LNCaP clone FGC (cell line): ENCODE measurements around the gene TNNC1.

Experiments used
- DNase-seq: peaks from one replicate; pipeline ENCODE4 v3.0.0-alpha.2; 2011; ENCODE audit warnings: low read depth
- H3K4me3 ChIP-seq: 2 replicates; pipeline ENCODE4 v1.5.1; 2011; ENCODE audit warnings: mild to moderate bottlenecking, low read depth, low read length, control low read depth
- TF ChIP-seq, protein P1 (sequence below): IDR thresholded peaks from 2 replicates; pipeline ENCODE4 v1.5.1; 2012; ENCODE audit warnings: mild to moderate bottlenecking; ENCODE audit not compliant: control insufficient read depth, insufficient read depth; ENCODE audit errors: extremely low read depth

TNNC1 gene

DNA sequence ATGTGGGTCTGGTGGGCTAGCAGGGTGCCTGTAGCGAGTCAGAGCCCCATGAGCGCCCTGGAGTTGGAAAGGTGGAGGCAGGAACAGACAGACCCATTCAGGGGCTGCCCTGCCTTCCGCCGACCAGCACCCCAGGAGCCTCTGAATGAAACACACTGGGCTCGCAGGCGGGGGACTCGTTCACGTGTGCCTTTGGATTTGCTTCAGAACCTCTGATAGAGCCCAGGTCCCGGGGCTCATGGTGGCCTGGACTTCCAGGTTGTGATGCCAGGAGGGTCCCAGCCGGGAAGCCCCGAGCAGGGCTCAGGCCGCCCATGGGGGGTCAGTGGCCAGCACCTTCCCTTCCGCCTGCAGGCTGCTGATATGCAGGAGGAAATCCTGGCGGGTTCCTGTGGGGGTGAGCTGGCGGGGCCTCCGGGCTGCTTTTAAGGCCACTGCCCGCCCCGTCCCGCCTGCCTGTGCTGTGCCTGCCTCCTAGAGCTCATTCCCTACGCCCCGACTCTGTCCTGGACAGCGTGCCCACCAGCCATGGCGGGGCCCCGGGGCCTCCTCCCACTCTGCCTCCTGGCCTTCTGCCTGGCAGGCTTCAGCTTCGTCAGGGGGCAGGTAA, 41.1 kb upstream of the TNNC1 start, which contains the start of gene STAB1:
Gene STAB1, plus strand, starts transcription at position 453 of the 610 bp plus-strand sequence. Its CDS starts 76 bp downstream, at position 529.
- no peak for DNase-seq
- no peak within 1 kb of the TSS for H3K4me3 ChIP-seq
- TF ChIP-seq, protein P1, sequence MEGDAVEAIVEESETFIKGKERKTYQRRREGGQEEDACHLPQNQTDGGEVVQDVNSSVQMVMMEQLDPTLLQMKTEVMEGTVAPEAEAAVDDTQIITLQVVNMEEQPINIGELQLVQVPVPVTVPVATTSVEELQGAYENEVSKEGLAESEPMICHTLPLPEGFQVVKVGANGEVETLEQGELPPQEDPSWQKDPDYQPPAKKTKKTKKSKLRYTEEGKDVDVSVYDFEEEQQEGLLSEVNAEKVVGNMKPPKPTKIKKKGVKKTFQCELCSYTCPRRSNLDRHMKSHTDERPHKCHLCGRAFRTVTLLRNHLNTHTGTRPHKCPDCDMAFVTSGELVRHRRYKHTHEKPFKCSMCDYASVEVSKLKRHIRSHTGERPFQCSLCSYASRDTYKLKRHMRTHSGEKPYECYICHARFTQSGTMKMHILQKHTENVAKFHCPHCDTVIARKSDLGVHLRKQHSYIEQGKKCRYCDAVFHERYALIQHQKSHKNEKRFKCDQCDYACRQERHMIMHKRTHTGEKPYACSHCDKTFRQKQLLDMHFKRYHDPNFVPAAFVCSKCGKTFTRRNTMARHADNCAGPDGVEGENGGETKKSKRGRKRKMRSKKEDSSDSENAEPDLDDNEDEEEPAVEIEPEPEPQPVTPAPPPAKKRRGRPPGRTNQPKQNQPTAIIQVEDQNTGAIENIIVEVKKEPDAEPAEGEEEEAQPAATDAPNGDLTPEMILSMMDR = no peak

DNA sequence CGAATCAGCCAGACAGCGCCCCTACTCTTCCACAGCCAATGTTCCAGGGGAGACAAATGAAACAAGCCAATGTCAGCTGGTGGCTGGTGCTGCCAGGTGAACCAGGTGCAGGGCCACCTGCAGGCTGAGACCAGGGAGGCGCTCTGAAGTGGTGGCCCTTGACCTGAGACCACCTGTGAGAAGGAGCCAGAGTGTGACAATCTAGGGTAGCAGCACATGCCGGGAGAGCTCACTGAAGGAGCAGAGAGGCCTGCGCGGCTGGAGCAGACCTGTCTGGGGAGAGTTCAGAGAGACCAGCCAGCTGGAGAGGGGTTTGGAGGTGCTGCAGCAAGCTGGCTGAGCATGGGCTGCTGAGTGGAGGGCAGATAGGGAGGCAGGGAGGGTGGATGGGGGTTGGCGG, 40.6 kb upstream of the TNNC1 start:
- no peak overlapping the region for H3K4me3 ChIP-seq
- DNase-seq = no peak
- TF ChIP-seq, protein P1 = no peak

DNA sequence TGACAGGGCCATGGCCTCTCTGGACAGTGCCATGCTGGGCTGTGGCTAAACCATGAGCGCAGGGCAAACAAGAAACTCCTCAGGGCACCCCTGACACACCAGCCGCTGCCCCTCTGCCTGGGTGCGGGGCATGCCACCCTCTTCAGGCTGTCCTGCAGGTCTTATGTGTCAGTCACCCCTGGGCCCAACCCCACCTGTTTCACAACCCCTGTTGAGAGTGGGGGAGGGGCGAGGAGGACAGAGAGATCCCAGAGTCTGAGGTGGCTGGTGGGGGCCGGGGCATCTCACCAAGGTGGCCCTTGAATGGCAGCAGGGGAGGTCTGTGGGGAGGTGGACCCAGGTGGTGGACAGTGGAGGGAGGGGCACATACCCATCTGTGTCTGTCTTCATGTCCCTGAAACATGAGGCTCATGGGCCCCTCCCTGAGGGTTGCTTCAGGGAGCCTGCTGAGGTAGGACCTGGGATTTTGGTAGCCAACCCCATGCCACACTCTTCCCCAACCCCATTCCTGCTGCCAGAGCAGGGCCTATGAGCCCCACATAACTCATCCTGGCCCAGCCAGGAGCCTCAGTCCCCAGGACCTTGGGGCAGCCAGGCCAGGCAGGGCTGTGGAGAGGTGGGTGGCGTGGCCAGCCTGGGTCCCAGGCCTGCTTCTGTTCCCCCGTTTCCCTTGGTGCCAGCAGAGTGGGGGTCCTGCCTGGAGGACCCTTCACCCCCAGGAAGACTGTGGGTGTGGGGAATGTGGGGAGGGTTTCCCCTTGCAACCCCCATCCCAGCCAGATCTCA, 39.6 kb upstream of the TNNC1 start:
- TF ChIP-seq, protein P1 = no peak
- no peak overlapping the region for H3K4me3 ChIP-seq
- DNase-seq = no peak

DNA sequence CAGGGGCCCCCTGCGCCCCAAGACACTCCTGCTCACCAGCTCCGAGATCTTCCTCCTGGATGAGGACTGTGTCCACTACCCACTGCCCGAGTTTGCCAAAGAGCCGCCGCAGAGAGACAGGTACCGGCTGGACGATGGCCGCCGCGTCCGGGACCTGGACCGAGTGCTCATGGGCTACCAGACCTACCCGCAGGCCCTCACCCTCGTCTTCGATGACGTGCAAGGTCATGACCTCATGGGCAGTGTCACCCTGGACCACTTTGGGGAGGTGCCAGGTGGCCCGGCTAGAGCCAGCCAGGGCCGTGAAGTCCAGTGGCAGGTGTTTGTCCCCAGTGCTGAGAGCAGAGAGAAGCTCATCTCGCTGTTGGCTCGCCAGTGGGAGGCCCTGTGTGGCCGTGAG, 38.2 kb upstream of the TNNC1 start:
- no peak for DNase-seq
- TF ChIP-seq, protein P1 = no peak
- H3K4me3 ChIP-seq = no peak overlapping the region

DNA sequence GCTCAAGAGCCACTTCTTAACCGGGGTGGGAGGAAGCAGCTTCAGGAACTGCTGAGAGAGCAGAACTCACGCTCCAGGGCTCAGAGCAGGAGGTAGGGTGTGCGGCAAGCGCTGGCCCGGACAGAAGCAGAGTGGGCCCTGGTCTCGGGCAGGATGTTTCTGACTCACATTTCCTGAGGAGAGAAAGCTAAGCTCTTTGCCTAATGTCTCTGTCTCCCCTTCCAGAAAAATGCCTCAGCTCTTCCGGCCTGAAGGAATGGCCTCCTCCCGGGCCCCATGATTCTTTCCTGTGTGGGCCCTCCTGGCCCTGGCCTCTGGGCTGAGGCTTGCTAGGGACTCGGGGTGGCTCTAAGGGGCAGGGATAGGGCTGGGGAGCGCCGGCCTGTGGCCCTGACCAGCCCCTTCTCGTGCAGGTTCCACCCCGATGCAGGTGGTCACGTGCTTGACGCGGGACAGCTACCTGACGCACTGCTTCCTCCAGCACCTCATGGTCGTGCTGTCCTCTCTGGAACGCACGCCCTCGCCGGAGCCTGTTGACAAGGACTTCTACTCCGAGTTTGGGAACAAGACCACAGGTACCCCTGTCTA, 37.2 kb upstream of the TNNC1 start:
- no peak overlapping the region for H3K4me3 ChIP-seq
- DNase-seq = no peak
- TF ChIP-seq, protein P1 = no peak

DNA sequence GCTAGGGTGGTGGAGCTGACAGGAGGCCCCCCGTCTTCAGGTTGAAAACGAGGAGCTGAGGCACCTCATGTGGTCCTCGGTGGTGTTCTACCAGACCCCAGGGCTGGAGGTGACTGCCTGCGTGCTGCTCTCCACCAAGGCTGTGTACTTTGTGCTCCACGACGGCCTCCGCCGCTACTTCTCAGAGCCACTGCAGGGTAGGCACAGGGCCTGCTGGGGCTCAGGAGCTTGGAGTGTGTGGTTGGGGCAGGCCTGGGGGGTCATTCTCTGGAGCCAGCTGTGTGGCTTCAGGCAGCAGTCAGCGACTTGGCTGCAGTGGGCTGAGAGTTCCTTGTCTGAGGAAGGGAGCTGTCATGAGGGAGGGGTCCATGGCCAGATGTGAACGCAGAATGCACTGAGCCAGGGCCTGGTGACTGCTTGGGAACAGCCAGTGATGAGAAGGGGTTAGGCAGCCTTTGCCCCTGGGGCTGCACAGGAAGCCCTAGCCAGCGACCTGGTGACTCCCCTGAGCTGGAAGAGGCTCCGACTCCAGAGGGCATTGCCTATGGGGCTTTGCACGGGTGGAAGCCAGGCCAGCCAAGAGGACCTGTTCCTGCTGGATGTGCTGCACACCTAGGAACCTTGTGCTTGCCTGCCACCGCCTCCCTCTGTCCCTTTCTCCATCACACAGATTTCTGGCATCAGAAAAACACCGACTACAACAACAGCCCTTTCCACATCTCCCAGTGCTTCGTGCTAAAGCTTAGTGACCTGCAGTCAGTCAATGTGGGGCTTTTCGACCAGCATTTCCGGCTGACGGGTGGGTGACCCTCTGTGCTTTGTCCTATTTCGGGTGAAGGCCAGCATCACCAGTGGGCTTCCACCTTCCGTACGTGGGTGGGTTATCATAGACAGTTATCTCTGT, 36.4 kb upstream of the TNNC1 start:
- TF ChIP-seq, protein P1 = no peak
- no peak overlapping the region for H3K4me3 ChIP-seq
- no peak for DNase-seq
